GM12892 (cell line): ENCODE measurements around the gene KCTD16.

Experiments used
- DNase-seq: peaks from one replicate; pipeline ENCODE4 v3.0.0; 2011; ENCODE audit not compliant: insufficient read length
- FAIRE-seq: peaks from 2 replicates; lab custom pipeline; 2011; peaks lifted over from hg19 to GRCh38; lab: Jason Lieb, UNC
- POLR2A ChIP-seq: IDR thresholded peaks from 2 replicates; pipeline ENCODE4 v1.6.1; 2011; ENCODE audit warnings: low read depth, low read length, control low read depth
- POLR2AphosphoS5 ChIP-seq: IDR thresholded peaks from 2 replicates; pipeline ENCODE4 v1.6.1; 2011; ENCODE audit warnings: low read depth, low read length, control low read depth
- TAF1 ChIP-seq: IDR thresholded peaks from 2 replicates; pipeline ENCODE4 v1.6.1; 2011; ENCODE audit warnings: low read depth, mild to moderate bottlenecking, control low read depth, low read length, borderline replicate concordance

Gene KCTD16

GRCh38 chr5:144227363-144227999 is 56.8 kb downstream of the KCTD16 start:
- no peak for TF ChIP-seq TAF1
- TF ChIP-seq POLR2A = no peak
- TF ChIP-seq POLR2AphosphoS5 = no peak
- FAIRE-seq = no peak
- no peak for DNase-seq

DNA sequence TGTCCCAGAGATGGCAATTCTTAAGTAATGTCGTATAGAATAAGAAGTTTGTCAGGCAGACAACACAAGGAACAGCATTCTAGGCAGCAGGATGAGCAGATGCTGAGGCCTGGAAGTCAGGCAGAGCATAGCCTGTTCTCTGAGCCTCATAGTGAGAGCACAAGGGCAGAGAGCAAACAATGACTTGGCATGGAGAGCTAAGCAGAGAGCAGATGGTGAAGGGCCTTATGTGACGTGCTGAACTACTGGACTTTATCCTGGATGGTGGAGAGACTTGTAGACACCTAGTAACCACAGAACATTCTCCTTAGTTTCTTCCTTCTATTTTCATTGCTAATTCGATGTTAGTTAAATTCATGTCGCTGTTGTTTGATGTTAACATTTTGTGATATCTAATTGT is 60.1 kb downstream of the KCTD16 start:
- FAIRE-seq (no peak), DNase-seq (no peak)
- no peak for TF ChIP-seq POLR2A

DNA sequence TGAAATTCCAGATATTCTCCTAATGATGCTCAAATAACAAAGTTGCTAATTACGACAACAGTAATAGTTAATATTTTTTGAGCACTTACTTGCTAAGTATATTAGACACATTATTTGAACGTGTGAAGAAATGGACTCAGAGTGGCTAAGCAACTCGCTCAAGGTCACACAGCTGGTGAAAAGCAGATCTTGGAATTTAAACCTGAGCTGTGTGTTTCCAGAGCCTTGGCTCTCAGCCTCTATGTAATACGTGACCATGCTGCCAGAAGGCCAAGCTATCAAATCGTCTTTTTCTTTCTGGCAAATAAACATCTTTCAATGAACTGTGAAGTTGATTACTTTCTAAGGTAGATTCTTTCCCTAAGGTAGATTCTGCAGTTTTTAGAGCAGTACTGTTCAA is 61.6 kb downstream of the KCTD16 start:
- DNase-seq = no peak
- TF ChIP-seq POLR2A (no peak), POLR2AphosphoS5 (no peak), TAF1 (no peak)
- FAIRE-seq = no peak

GRCh38 chr5:144236499-144236898 is 65.8 kb downstream of the KCTD16 start:
- FAIRE-seq = no peak
- TF ChIP-seq POLR2A (no peak), POLR2AphosphoS5 (no peak)
- no peak for DNase-seq

GRCh38 chr5:144237851-144238250 is 67.2 kb downstream of the KCTD16 start:
- TF ChIP-seq TAF1 (no peak), POLR2A (no peak), POLR2AphosphoS5 (no peak)
- DNase-seq (no peak), FAIRE-seq (no peak)

GRCh38 chr5:144247131-144247530 is 76.5 kb downstream of the KCTD16 start:
- DNase-seq (no peak), FAIRE-seq (no peak)
- TF ChIP-seq POLR2A (no peak), TAF1 (no peak), POLR2AphosphoS5 (no peak)

DNA sequence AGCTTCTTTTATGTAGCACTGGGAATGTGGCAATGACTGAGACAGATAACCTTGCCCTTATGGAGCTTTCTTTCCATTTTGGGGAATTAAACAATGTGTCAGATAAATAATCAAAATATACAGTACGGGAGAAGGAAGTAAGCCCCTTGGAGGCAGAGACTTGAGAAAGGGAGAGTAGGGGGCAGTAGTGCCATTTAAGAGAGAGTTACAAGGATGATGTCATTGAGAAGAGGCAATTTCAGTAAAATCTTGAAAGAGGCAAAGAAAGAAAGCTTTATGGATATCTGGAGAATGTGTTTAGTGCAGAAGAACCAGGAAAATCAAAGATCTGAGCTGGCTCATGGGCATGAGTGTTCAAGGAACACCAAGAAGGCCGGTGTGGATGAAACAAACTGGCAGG is 77.3 kb downstream of the KCTD16 start:
- no peak for TF ChIP-seq TAF1
- TF ChIP-seq POLR2AphosphoS5 = no peak
- TF ChIP-seq POLR2A = no peak
- FAIRE-seq (no peak), DNase-seq (no peak)

DNA sequence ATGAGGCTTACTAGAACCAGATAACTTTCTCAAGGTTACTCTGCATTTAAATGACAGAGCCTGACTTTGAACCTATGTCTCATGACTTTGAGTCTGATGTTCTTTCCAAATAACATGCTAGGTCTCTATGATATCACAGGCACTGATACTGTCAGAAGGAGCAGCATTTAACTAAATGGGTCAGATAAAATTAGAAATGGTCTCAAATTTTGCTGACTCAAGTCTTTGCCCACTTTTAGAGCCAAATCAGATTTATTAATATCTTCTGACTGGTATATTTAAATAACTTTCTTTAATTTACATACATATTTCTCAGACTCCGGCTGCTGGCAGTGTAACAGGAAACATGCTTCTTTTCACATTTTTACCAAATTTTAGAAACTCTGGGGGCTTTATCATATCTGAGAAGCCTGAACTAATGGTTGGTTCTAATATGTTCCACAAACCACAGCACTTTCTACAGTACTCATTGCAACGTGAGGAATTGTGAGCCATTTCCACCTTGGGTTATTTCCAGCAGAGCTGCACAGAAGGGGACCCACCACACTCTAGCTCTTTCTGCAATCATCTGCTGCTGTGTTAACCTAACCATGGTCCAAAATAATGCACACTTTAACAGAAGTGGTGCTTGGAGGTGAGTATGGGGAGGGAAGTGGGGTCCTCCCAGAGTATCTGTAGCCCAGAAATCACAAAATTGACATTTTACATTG is 79.2 kb downstream of the KCTD16 start:
- DNase-seq (no peak), FAIRE-seq (no peak)
- TF ChIP-seq TAF1 (no peak), POLR2A (no peak), POLR2AphosphoS5 (no peak)

DNA sequence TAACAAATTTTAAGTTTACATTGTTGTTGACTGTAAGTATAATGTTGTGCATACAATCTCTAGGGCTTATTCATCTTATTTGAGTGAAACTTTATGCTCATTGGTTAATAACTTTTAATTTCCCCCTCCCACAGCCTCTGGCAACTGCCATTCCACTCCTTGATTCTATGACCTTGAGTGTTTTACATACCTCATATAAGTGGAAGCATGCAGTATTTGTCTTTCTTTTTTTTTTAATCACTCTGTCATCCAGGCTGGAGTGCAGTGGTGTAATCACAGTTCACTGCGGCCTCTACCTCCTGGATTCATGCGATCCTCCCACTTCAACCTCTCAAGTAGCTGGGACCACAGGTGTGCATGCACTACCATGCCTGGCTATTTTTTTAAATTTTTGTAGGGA is 83.9 kb downstream of the KCTD16 start:
- TF ChIP-seq POLR2AphosphoS5 = no peak
- no peak for TF ChIP-seq TAF1
- no peak for TF ChIP-seq POLR2A
- DNase-seq (no peak), FAIRE-seq (no peak)

DNA sequence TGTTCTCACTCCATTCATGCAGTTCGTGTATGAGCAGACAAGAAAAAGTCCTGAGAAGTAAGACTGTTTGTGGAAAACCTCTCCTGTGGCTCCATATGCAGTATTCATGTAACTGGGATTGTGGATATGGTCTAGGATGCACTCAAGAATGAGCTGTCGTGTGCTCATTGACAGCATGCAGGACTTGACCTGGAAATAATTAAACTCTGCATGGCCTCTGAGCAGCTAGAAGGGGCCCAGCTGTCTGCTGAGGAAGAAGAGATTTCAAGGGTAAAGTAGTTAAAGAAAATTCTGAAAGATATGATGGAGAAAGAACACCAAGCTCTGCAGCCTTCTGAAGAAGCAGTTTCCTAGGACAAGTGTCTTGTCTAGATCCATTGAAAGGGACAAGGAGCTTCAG is 89.4 kb downstream of the KCTD16 start:
- DNase-seq (no peak), FAIRE-seq (no peak)
- TF ChIP-seq POLR2A = no peak

DNA sequence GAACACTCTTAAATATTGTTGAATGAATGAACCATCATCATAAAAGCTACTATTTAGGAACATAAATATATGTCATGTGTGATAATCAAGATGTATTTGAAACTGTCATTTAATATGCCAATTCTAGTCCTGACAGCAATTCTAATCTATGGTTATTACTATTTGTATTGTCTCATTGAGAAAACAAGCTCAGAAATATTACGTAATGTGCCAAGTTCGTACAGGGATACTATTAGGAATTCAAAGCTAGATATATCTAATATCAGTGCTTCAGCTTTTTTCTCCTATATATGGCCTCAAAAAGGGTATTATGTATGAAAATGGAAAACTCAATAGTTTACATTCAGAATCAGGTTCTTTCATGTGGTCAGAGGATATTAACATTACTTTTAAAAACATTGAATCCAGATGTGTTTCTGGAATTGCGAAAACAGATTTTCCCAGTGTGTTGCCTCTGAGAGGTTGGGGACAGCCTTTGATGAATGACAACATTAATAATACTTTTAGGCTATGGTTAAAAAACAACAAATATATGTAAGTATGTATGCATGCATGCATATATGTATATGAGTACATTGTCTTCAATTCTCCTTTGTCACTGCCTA is 95.1 kb downstream of the KCTD16 start:
- no peak for DNase-seq
- TF ChIP-seq POLR2AphosphoS5 = no peak
- TF ChIP-seq POLR2A = no peak
- no peak for TF ChIP-seq TAF1
- FAIRE-seq = no peak

DNA sequence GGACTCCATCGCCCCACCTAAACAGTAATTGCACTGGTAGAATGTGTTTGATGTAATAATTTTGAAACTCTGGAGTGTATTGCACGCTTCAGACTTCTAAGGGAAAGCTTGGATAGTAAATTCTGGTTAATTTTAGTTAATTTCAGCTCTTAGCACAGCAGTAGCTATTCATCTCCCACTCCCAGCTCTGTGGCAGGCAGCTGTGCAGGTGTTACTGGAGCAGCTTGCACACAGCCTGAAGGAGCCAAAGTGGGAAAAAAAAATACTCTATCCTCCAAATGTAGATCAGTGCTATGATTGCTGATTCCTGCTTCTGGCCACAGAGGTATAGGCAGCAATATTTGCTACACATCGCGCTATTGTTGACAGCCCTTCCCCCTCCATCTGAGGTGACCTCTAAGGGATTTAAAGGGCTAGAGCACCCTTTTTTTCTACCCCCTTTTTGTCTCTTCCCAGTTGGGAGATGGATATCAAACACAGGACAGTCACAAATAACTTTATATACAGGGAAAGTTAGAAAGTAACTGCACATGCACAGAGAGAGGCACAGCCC is 97.4 kb downstream of the KCTD16 start:
- TF ChIP-seq POLR2A = no peak
- no peak for TF ChIP-seq POLR2AphosphoS5
- no peak for TF ChIP-seq TAF1
- DNase-seq = no peak

GRCh38 chr5:144273232-144274027 is 102.8 kb downstream of the KCTD16 start:
- FAIRE-seq (no peak), DNase-seq (no peak)
- TF ChIP-seq POLR2AphosphoS5 = no peak
- TF ChIP-seq POLR2A = no peak
- no peak for TF ChIP-seq TAF1

More for the DNA sequence above, 97.4 kb downstream of the KCTD16 start:
- no peak for FAIRE-seq
